GM19193 (cell line): ENCODE data around the gene ZFAND3.

Experiments used
- POLR2A ChIP-seq: IDR thresholded peaks from 4 replicates; pipeline ENCODE4 v1.6.1; 2011; ENCODE audit not compliant: insufficient read depth, insufficient read length; ENCODE audit errors: extremely low read depth

ZFAND3 gene

DNA sequence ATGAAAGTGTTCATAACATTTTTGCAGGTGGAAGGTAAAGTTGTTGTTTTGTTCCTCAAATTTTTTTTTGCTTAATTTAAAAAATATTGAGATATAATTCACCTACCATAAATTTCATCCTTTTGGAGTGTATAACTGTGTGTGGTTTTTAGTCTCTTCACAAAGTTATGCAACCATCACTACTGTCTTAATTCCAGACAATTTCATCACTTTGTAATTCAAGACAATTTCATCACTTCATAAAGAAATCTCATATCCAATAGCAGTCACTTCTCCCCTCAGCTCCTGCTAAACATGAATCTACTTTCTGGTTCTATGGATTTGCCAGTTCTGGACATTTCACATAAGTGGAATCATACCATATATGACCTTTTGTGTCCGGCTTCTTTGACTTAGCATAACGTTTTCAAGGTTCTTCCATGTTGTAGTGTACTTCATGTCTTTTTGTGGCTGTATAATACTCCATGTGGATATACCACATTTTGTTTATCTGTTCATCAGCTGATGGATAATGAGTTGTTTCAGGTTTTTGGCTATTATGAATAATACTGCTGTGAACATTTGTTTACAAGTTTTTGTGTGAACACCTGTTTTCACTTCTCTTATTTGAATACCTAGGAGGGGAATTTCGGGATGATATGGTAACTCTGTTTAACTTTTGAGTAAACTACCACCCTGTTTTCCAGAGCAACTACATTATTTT is 18.8 kb downstream of the ZFAND3 start:
- no peak for TF ChIP-seq POLR2A

DNA sequence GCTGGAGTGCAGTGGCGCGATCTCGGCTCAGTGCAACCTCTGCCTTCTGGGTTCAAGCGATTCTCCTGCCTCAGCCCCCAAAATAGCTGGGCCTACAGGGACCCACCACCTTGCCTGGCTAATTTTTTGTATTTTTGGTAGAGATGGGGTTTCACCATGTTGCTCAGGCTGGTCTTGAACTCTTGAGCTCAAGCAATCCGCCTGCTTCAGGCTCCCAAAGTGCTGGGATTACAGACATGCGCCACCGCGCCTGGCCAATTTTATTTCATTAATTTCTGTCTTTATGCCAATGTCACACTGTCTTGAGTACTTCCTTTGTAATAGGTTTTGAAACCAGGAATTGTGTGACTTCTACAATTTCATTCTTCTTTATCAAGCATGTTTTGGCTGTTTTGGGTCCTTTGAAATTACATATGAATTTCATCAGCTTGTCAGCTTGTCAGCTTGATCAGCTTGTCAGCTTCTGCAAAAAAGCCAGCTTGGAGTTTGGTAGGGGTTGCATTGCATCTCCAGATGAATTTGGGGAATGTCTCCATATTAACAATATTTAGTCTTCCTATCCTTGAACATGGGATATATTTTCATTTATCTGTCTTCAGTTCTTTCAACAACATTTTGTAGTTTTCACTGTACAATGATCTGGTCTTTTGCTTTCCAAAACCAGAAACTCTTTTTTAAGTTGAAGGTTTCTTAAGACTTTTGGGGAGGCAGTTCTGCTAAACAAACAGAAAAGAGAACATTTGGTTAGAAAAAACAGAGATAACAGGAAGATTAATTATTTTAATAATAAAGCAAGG is 20.8 kb downstream of the ZFAND3 start:
- no peak for TF ChIP-seq POLR2A

DNA sequence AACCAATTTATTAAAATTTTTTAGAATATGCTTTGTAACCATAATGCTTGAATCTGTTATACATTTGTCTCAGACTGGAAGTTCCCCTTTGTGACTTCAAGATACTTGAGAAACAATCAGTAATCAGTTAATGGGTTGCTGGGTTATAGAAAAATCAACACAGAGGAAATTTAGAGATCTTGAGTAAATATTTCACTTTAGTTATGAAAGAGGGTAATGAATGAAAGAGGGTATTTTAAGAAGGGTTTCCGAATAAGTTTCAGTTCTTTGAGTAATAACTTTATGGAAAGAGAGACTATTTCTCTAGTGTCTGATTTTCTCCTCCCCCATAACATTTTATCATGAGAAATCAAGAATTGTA is 21.4 kb downstream of the ZFAND3 start:
- TF ChIP-seq POLR2A = no peak

DNA sequence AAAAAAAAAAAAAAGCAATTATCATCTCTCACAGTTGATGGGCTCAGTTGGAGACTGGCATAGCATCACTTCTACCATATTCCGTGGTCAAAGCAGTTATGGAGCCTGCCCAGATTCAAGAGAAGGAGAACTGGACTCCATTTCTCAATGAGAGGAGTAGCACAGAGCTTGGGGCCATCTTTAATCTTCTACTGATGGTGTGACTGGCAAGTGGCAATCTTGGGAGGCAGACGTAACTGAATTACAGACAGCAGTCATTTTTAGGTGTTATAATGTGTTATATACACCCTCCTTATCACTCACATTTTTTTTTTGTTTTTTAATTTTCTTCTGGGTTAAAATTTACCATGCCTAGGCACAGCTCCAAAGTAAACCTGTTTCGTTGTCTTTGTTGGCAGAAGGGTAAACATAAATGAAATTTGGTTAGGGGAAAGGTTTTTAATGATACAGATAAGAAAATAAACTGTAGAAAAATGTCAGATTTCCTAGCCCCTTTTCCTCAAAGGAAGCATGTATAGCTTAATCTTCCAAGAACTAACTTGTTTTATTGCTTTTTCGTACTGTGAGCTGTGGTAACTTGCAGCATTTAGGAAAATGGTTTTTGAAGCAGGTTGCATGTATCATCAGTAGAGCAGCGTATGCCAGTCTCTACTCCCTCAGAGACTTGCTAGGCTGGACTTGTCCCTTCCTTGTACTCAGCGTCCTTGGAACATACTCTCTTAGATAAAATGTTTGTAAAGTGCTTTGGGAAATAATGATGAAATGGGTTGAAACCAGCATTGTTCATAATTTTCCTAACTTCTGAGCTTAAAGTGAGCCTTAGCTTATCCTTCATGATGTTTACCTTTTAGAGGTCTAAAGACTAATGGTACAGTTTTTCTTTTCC is 25.7 kb downstream of the ZFAND3 start:
- TF ChIP-seq POLR2A = no peak

DNA sequence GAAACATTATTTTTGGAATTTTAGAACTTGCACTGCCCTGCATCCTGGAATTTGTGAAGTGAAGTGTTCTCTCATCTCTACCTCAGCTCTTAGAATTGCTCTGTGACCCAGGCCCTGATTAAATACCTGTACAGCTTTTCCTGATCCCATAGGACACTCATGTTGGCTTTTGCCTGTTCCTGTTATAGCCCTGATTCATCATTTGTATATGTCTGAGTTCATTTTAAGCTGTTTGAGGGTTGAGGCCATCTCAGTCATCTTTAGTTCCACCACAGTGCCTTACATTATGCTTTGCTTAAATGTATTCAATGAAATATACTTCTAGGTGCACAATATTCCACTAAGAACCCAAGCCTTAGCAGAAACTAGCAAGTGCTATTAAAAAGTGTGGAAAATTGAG is 26.4 kb downstream of the ZFAND3 start:
- no peak for TF ChIP-seq POLR2A

DNA sequence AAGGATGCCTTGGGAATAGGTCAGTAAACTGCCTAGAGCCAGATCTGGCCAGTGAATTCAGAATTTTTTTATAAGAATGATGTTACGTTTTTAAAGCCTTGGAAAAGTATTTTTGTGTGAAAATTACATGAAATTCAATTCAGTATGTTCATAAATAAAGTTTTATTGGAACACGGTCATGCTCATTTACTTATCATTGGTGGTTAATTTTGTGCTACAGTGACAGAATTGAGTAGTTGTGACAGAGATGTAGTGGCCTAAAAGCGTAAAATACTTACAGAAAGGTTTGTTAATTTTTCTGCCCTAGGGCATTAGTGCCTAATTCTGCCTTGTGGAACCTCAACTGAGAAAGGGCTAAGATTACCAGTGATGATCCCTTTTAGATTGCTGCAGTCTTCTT is 28.2 kb downstream of the ZFAND3 start:
- TF ChIP-seq POLR2A = no peak

DNA sequence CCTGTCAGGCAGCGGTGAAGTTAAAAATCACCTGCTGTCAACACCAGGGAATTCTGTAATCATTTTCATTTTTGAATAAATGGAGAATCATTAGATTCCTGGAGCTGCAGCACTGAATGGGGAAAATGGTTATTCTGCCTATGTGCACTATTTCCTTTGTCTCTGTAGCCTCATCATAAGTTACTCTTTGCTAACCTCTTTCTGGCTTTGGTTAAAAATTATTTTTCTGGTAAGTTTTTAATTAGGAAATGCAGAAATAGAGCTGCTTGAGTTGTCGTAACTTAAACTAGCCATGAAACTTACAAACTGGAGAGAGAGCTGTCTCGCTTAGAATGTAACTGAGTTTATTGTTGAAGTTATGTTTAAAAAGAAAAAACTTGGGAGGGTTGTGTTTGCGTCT is 28.8 kb downstream of the ZFAND3 start:
- no peak for TF ChIP-seq POLR2A

DNA sequence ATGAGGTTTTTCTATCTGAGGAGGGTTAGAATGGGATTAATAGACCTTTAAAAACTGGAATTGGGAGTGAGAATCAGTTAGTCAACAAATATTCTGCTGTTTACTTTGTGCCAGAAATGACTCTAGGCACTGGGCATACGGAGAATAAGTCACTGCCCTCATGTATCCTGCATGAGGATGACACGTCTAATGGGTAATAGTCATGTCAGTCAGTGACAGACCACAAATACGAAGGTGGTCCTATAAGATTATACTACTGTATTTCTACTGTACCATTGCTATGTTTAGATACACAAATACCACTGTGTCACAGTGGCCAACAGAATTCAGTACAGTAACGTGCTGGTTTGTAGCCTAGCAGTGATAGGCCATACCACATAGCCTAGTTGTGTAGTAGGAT is 30.7 kb downstream of the ZFAND3 start:
- no peak for TF ChIP-seq POLR2A

DNA sequence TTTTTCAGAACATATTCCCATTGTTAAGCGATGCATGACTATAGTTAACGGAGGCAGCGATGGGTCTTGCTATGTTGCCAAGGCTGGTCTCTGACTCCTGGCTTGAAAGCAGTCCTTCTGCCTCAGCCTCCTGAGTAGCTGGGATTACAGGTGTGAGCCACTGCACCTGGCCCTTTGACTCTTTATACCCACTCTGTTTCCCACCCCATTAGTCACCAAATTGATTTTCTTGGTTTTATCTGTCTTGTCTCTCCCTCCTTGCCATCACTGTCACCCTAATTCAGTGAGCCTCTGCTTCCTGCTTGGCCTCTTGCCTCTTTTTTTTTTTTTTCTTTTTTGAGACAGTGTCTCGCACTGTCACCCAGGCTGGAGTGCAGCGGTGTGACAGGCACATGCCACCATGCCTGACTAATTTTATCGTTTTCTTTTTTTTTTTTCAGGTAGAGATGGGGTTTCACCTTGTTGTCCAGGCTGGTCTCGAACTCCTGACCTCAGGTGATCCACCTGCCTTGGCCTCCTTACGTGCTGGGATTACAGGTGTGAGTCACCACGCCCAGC is 31.3 kb downstream of the ZFAND3 start:
- no peak for TF ChIP-seq POLR2A

DNA sequence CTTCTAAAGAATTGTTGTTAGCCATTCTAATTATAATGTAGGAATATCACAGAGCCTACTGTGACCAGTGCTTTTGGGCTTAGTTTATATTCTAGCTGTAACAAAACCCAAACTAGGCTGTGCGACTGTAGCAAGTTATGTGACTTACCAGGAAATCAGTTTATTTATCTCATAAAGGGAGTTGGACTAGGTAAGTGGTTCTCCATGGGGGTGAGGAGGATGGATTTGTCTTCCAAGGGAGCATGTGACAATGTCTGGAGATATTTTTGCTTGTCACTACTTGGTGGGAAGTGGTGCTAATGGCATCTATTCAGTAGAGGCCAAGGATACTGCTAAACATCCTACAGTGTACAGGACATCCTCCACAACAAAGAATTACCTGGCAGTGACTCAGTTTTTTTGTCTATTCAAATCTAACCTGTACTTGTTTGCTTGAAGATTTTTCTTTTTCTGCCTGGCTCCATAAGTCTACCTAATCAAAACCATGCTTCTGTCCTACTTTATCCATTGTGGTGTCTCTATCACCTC is 32.5 kb downstream of the ZFAND3 start:
- TF ChIP-seq POLR2A = no peak

DNA sequence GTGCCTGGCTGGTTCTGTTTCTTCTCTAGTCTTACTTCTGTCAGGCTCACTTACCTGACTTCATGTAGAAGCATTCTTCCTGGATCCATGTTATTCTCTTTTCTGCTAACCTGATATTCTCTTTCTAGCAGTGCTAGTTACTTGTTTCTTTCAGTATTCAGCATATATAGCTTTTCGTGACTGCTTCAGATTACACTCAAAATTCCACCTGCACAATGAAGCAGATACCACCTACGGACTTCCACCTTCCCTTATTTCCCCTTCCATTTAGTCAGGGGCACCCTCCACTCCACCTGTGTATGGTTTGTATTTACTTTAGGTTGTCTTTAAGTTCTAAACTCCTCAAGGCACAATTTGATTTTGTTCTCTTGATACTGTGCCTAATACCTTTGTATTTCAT is 36.8 kb downstream of the ZFAND3 start:
- TF ChIP-seq POLR2A = no peak

DNA sequence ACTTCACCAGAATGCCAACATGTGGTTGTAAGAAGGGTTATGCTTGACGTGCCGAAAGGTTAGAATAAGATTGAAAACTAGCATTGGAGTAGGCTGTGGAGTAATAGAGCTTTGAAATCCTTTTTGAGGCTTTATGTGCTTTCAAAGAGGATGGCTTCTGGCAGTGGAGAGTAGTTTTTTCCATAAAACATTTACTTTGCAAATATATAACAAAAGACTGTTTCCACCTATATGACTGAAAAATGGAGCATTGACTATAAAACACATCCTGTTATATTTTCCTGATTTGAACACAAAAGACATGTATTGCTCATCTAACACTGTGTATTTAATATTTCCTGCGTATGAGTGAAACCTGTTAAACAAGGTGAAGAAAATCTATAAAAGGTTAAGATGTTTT is 38.8 kb downstream of the ZFAND3 start:
- no peak for TF ChIP-seq POLR2A

DNA sequence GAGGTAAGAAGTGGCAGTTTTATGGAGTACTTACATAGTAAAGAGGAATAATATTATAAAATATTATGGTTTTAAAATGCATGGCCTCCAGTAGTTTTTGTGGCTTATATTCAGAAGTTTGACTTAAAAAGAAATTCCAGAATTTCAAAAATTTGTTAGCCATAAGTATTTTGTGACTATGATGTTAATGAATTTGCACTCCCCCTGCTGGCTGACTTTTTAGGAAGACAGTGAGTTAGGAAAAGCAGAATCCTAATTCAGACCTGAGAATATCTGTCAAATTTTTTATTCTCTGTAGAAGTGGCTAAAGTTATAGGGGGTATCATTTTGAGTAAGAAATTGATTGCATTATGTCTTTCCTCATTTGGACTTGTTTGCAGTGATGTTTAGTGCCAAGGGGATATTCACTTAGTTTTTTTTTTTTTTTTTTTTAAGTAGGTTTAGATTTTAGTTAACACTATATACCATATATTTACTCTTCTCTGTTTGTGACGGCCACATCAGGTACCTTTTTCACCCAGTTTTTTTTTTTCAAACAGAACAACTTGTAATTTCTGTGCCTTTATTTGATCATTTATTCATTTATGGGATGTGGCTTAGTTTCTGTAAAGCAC is 40.8 kb downstream of the ZFAND3 start:
- TF ChIP-seq POLR2A = no peak

DNA sequence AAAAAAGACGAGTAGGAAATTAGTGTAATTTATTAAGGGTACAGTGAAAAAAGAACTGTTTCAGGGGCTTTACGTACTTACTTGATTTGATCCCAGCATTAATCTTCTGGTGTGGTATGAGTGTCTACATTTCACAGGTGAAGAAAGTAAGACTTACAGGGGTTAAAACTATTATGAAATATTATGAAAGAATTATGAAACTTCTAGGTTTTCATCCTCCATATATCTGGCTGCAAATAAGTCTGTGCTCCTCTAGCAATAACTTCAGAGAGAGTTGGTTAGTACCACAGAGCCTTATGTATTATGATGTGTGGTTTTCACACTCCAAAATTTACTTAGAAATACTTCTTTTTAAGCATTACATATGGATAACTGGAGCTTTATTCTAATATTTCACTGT is 41.9 kb downstream of the ZFAND3 start:
- no peak for TF ChIP-seq POLR2A
